ENCODE results near the gene PPOX. TPM values are rescaled to one million over a fixed set of nuclear protein-coding genes. Genes with fewer than 3 reads are reported as not detected.

The PPOX gene
- 18.2 TPM for polyA plus RNA-seq (ENCODE audit: insufficient read length)

DNA sequence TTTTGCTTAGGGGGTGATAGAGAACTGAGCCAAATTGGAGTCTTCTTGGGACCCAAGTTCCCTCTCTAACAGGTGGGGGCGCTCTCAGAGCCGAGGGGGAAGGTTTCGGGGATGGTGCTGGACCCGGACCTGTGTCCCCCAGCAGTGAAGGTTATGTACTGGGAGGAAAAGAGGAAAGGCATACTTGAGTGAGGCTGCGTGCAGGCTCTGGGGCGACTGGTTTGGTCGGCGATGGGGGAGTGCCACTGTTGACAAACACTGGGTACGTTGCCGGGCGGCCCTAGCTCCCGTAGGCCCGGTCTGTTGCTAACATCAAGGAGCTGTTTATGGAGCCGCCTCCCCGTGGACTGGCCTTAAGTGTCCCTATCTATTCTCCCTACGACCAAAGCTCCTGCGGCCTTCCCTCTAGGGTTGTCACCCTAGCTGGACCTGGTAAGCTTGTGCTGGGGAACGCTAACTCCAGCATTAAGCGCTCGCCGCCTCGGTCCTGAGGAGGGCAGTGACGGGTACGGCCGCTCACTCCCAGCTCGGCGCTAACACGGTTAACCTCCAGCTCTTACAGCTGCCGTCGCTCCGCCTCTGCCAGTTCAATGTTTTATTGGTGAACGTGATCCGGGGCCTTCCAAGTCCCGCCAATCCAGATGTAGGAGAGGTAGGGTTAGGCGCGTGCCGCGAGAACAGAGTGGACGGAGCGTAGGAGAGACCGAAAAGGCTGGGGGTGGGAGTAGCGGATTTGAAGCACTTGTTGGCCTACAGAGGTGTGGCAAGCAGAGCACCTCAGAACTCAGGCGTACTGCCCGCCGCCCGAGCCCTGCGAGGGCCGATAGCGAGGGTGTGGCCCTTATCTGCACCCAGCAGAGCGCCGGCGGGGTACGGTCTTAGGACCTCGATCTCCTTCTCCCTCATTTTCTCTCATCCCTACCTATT is at the start of gene PPOX:
TSS of gene PPOX (plus strand) at position 685 of the 927 bp plus-strand sequence. CDS start 422 bp downstream, outside the sequence.
- DNase-seq (ENCODE audit: low read depth): peak; percentile 96

- DNase-seq (ENCODE audit: low read depth): no peak
Measured at GRCh38 chr1:161117759-161118581, 48.3 kb upstream of the PPOX start, which contains the start of the genes NIT1 and PFDN2. TSS of gene NIT1 (plus strand) at chr1:161118105. CDS start at chr1:161118177, 72 bp downstream. TSS of gene PFDN2 (minus strand) at chr1:161118037. CDS start at chr1:161118026, 11 bp downstream.

GRCh38 chr1:161119092-161119903 is 46.9 kb upstream of the PPOX start:
- no peak for DNase-seq (ENCODE audit: low read depth)

- DNase-seq (ENCODE audit: low read depth): no peak
Measured at GRCh38 chr1:161121042-161121650, 45.1 kb upstream of the PPOX start.

DNA sequence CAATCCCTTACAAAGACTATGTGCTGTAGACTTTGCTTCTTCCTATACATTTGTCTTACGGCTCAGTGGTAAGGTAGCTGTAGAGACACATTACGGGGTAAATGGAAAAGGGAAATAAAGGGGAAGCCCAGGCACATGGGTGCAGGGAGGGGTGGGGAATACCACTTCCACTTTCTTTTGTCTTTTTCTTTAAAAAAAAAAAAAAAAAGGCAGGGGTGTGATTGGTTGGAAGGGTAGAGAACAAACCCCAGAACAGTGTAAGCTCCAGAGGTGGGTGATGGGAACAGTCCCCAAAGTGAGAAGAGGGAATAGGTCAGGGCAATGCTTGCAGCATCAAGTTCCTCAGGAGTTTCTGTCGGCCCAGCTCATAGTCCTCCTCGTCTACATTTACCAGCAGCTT is 44.4 kb upstream of the PPOX start:
- DNase-seq (ENCODE audit: low read depth): no peak

- DNase-seq (ENCODE audit: low read depth): no peak
Measured at GRCh38 chr1:161122967-161123366, 43.3 kb upstream of the PPOX start.

GRCh38 chr1:161127649-161128048 is 38.6 kb upstream of the PPOX start:
- DNase-seq (ENCODE audit: low read depth): no peak

GRCh38 chr1:161128591-161129420 is 37.4 kb upstream of the PPOX start:
- DNase-seq (ENCODE audit: low read depth): no peak

DNA sequence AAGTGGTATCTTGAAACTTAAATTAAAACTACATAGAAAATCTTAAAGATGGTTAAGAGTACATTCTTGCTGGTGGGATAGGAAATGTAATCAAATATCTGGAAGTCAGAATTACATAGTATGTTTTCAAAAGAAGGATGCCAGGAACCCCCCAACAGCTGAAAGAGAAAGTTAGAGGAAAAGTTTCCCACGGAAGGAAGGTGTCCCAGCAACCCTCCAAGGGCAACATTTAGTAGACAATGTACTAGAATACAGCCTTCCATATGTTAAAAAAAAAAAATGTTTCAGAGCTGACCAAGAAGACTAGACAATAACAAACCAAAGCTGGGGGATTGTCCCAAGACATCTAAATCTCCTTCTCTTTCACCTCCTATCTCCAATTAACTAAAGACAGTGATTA is 36.0 kb upstream of the PPOX start:
- no peak for DNase-seq (ENCODE audit: low read depth)

DNA sequence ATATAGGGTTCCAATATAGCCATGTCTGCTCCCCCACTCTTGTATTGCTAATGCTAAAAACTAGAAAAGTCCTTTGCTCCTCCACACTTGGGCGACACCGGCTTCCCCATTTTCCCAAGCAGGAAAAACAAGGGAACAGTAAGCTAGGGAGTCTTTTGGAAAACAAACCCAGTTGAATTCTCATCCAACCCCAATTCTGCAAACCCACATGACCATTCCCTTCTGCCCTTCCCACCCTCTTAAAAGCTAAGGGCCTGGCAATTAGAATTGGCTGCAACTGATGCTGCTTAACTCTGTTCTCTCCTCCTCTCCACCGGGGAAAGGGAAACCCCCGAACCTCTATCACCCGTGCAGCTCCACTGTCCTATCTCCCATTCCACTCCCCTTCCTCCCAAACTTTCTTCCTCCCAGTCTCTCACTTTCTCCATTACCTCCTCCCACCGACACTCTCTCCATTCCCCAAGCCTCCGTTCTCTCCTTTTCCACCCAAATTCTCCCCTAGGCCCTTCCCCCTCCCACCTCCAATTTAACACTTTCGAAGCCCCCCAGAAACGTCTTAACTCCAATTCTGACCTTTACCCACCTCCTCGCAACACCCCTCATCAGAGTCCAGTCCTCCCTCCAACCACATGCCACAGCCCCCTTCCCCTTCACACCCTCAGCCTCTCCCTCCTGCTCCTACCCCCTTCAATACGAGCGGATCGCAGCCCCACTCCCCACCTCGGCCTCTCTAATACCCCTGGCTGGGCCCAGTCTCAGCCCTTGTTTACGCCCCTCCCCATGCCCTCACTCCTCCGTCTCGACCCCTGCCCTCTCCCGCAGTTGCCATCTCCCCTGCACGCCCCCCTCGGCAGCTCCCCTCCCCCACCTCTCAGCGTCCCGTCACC is 34.5 kb upstream of the PPOX start:
- DNase-seq (ENCODE audit: low read depth): no peak

DNA sequence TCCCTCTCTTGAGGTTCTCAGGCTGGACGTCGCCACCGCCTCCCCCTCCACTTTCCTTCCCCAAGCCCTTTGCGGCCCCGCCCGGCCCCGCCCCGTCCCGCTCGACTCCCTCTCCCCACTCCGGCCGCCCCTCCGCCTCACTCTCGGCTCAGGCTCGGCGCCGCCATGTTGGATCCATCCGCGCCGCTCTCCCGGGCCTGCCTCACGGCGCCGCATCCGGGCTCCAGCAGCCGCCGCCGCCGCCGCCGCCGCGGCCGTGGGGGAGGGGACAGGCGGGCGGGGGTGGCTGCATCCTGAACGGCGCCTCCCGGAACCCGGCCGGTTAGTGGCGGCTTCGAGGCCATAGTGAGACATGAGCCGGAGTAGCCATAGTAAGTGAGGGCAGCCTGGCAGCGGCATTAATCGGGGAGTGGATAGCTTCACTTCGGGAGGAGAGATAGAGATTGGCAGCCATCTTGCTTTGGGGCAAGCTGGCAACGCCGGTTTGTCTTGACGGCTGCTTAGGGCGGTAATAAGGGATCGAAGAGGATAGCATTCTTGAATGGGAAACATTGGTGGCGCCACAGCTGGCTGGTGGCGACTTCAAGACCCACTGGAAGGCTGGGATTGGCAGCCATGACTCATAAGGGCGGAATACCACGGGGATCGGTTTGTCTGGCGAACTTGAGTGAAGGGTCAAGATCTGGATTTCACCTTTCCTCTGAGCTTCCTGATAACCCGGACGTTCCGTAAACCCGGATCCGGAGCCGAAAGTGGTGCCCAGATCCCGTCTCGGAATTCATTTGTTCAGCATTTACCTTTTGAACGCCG is 33.6 kb upstream of the PPOX start, which contains the start of gene DEDD:
TSS of gene DEDD (minus strand) at position 258 of the 810 bp plus-strand sequence. CDS start 8,205 bp downstream, outside the sequence.
- DNase-seq (ENCODE audit: low read depth): peak; percentile 89

GRCh38 chr1:161133220-161133740 is 32.9 kb upstream of the PPOX start:
- no peak for DNase-seq (ENCODE audit: low read depth)

DNA sequence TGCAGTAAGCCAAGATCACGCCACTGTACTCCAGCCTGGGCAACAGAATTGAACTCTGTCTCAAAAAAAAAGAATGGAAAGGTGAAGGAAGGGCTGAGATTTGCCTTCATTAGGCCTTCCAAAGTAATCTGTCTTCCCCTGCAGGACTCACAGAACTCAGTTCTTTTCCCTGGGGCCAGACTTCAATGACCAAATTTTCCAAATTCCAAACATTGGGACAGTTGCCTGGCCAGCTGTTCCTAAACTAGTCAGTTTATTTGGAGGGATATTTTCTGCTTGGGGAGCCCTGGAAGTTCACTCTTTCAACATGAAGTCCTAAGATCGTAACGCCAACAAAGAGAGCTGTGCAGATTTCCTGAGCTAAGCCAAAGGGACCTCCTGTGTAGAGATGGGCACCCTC is 28.3 kb upstream of the PPOX start:
- no peak for DNase-seq (ENCODE audit: low read depth)

GRCh38 chr1:161138431-161138830 is 27.8 kb upstream of the PPOX start:
- no peak for DNase-seq (ENCODE audit: low read depth)

DNA sequence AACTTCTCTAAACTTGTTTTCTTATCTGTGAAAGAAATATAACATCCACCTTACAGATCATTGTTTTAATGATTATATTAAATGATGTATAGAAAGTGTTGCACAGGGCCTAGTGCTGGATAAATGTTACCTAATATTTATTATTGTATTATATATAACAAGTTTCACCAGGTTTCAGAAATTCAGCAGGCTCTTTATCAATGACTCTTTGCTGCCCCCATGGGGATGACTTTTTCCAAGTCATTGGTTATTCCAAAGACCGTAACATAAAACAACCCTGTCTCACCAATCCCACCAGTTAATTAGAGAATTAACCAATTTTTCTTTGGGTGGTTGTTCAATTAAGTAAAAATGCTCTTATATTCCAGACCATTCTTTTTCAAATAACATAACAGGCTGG is 26.5 kb upstream of the PPOX start:
- DNase-seq (ENCODE audit: low read depth): peak; percentile 34

- no peak for DNase-seq (ENCODE audit: low read depth)
Measured at GRCh38 chr1:161140755-161141400, 25.3 kb upstream of the PPOX start.

- DNase-seq (ENCODE audit: low read depth): no peak
Measured at GRCh38 chr1:161145832-161146231, 20.4 kb upstream of the PPOX start.

Measured in forelimb muscle (tissue), 1 donor.